GM23248 (cell line): Measurements from ENCODE around the gene VTCN1. TPM values are rescaled to one million over a fixed set of nuclear protein-coding genes. Genes with fewer than 3 reads are reported as not detected.

Experiments used
- DNase-seq: peaks from one replicate; pipeline ENCODE4 v3.0.0-alpha.2; 2015
- H2AFZ ChIP-seq: fragments of 200-600 bp; sonication (generic); 2 replicates; pipeline ENCODE4 v1.6.1; 2016; ENCODE audit warnings: antibody characterized with exemption
- H3F3A ChIP-seq: fragments of 200-600 bp; sonication (generic); 2 replicates; pipeline ENCODE4 v1.6.1; 2016; ENCODE audit warnings: mild to moderate bottlenecking, antibody characterized with exemption, mixed run types; ENCODE audit not compliant: insufficient read depth
- H3K27ac ChIP-seq: fragments of 200-600 bp; sonication (generic); 2 replicates; pipeline ENCODE4 v1.5.1; 2016; ENCODE audit warnings: mild to moderate bottlenecking
- H3K27me3 ChIP-seq: fragments of 200-600 bp; sonication (generic); replicated peaks from 2 replicates; pipeline ENCODE4 v1.6.1; 2016; ENCODE audit warnings: mild to moderate bottlenecking; ENCODE audit not compliant: insufficient read depth
- H3K36me3 ChIP-seq: fragments of 200-600 bp; sonication (generic); 2 replicates; pipeline ENCODE4 v1.6.1; 2016; ENCODE audit warnings: low read depth, mild to moderate bottlenecking
- H3K4me1 ChIP-seq: fragments of 200-600 bp; sonication (generic); 2 replicates; pipeline ENCODE4 v1.6.1; 2016; ENCODE audit warnings: mild to moderate bottlenecking; ENCODE audit not compliant: insufficient read depth
- H3K4me2 ChIP-seq: fragments of 200-600 bp; sonication (generic); one replicate; pipeline ENCODE4 v1.6.1; 2016; ENCODE audit warnings: mild to moderate bottlenecking; ENCODE audit not compliant: unreplicated experiment
- H3K4me3 ChIP-seq: fragments of 200-600 bp; sonication (generic); 2 replicates; pipeline ENCODE4 v1.5.1; 2016; ENCODE audit warnings: mild to moderate bottlenecking
- H3K79me2 ChIP-seq: fragments of 200-600 bp; sonication (generic); 2 replicates; pipeline ENCODE4 v1.6.1; 2016; ENCODE audit warnings: mild to moderate bottlenecking; ENCODE audit not compliant: insufficient read depth
- H3K9ac ChIP-seq: fragments of 200-600 bp; sonication (generic); 2 replicates; pipeline ENCODE4 v1.6.1; 2016; ENCODE audit warnings: mild to moderate bottlenecking
- H3K9me2 ChIP-seq: fragments of 200-600 bp; sonication (generic); 2 replicates; pipeline ENCODE4 v1.6.1; 2016; ENCODE audit warnings: mixed run types, mild to moderate bottlenecking, moderate library complexity; ENCODE audit not compliant: insufficient read depth
- H3K9me3 ChIP-seq: fragments of 200-600 bp; sonication (generic); one replicate; pipeline ENCODE4 v1.6.1; 2017; ENCODE audit warnings: low read depth
- H4K20me1 ChIP-seq: fragments of 200-600 bp; sonication (generic); 2 replicates; pipeline ENCODE4 v1.6.0; 2016; ENCODE audit not compliant: insufficient read depth
- EZH2 ChIP-seq: fragments of 200-600 bp; sonication (generic); IDR thresholded peaks from 2 replicates; pipeline ENCODE4 v1.6.1; 2018; ENCODE audit warnings: antibody characterized with exemption, mild to moderate bottlenecking; ENCODE audit not compliant: insufficient read depth, poor library complexity, severe bottlenecking
- EZH2phosphoT487 ChIP-seq: fragments of 200-600 bp; sonication (generic); IDR thresholded peaks from 2 replicates; pipeline ENCODE4 v1.6.1; 2018; ENCODE audit warnings: antibody characterized with exemption, moderate library complexity, mild to moderate bottlenecking, low read depth; ENCODE audit not compliant: insufficient read depth
- WGBS, 2 experiments: methylation state at CpG; one replicate each; pipeline ENCODE4 v1.1.6; 2015 to 2017; ENCODE audit warnings: low lambda C conversion rate in 2 of 2, low coverage in 1 of 2; ENCODE audit errors: missing lambda C conversion rate in 2 of 2; 5-methylcytosine and 5-hydroxymethylcytosine counted together
- in situ Hi-C: fragments of 300-500 bp; cut with MboI; formaldehyde crosslinking; loops from 2 replicates; pipeline ENCODE4 v1.15.0; 2020
- polyA plus RNA-seq: library from polyadenylated mRNA; unstranded; fragments of >200 nt; fragmentation: Nextera tagmentation; extraction: Ambion mirVana; gene quantifications from 2 replicates; pipeline ENCODE4 v1.2.1, GENCODE V29; 2016
- total RNA-seq: library from RNA; depleted of rRNA; stranded (reverse); fragments of >200 nt; shearing (Covaris generic); gene quantifications from 2 replicates; pipeline ENCODE4 v1.2.3, GENCODE V29; 2014

The VTCN1 gene
- total and polyA plus RNA-seq, 2 experiments from 2014 or later = not detected

DNA sequence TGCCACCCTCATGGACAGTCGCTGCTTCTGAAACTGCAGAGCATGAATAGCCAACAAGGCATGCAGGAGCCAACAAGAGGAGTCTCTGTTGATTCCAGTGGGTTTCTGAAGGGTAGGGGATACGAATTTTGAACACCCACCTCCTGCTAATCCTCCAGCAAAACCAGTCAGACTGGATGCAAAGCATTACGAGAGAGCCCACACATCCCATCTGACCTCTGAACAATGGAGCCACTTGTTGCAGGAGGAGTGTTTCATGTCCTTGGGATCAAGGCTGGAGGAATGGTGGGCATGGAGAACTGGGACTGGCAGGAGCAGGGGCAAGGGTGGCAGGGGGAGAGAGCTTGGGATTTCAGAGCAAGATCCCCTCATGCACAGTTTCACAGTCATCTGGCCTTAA lies 1.6 kb downstream of the VTCN1 start:
- DNase-seq = no peak
- Histone ChIP-seq H3K4me2 (no peak overlapping the region), H3K27ac (no peak overlapping the region), H3K36me3 (no peaks in the 10 kb centered on the region), H3K4me1 (no peaks in the 10 kb centered on the region), H3K9me2 (no peaks in the 10 kb centered on the region), H2AFZ (no peak overlapping the region), H3K9me3 (no peaks in the 10 kb centered on the region), H3F3A (no peaks in the 10 kb centered on the region), H3K9ac (no peak overlapping the region), H3K79me2 (no peaks in the 10 kb centered on the region), H3K4me3 (no peak overlapping the region), H4K20me1 (no peaks in the 10 kb centered on the region), H3K27me3 (peaks cover 30% of the 10 kb centered on the region)
- TF ChIP-seq EZH2 = no peak
- no peak for TF ChIP-seq EZH2phosphoT487
- 31 to 32% methylated on average over 3 of the region's 3 CpGs for WGBS, 2 experiments
- in situ Hi-C loops = no loop called here

DNA sequence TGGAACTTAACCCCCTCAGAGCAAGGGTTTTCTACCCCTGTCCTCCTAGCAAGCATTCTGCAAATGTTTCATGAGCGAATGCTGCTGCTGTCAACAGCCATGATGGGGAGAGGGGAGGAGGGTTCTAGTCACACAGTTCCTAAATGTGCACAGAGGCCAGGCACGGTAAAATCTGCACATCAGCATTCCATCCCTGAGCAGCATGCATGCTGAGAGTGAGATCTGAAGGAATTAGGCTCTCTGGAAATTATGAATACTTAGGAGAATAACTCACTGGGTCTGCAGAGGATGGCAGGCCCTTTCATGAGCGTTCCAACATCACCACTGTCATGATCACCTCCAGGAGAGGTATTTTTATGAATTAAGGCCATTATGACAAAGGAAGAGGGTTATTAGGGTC lies 2.1 kb downstream of the VTCN1 start:
- no peak for DNase-seq
- Histone ChIP-seq H3K4me2 (no peak overlapping the region), H3K79me2 (no peaks in the 10 kb centered on the region), H3K4me3 (no peak overlapping the region), H3K9ac (no peak overlapping the region), H3F3A (no peaks in the 10 kb centered on the region), H3K9me3 (no peaks in the 10 kb centered on the region), H2AFZ (no peak overlapping the region), H3K9me2 (no peaks in the 10 kb centered on the region), H3K4me1 (no peaks in the 10 kb centered on the region), H3K27me3 (peaks cover 35% of the 10 kb centered on the region), H4K20me1 (no peaks in the 10 kb centered on the region), H3K36me3 (no peaks in the 10 kb centered on the region), H3K27ac (no peak overlapping the region)
- in situ Hi-C loops = no loop called here
- 38 to 44% methylated on average over 3 of the region's 3 CpGs for WGBS, 2 experiments
- no peak for TF ChIP-seq EZH2phosphoT487
- TF ChIP-seq EZH2 = no peak

GRCh38 chr1:117205368-117205767 lies 5.4 kb downstream of the VTCN1 start:
- H3K79me2 ChIP-seq = no peaks in the 10 kb centered on the region
- H3K9me3 ChIP-seq = no peaks in the 10 kb centered on the region
- no peaks in the 10 kb centered on the region for H3K9me2 ChIP-seq
- peak; percentile 31 for DNase-seq
- H3K36me3 ChIP-seq = no peaks in the 10 kb centered on the region
- no peak overlapping the region for H2AFZ ChIP-seq
- no peak overlapping the region for H3K9ac ChIP-seq
- TF ChIP-seq EZH2 (no peak), EZH2phosphoT487 (no peak)
- H4K20me1 ChIP-seq = no peaks in the 10 kb centered on the region
- H3K4me1 ChIP-seq = no peaks in the 10 kb centered on the region
- peaks cover 55% of the 10 kb centered on the region for H3K27me3 ChIP-seq
- H3K4me2 ChIP-seq = no peak overlapping the region
- no peak overlapping the region for H3K4me3 ChIP-seq
- H3K27ac ChIP-seq = no peak overlapping the region
- H3F3A ChIP-seq = no peaks in the 10 kb centered on the region
- 32 to 44% methylated on average over 2 of the region's 2 CpGs for WGBS, 2 experiments
- in situ Hi-C loops = no loop called here

DNA sequence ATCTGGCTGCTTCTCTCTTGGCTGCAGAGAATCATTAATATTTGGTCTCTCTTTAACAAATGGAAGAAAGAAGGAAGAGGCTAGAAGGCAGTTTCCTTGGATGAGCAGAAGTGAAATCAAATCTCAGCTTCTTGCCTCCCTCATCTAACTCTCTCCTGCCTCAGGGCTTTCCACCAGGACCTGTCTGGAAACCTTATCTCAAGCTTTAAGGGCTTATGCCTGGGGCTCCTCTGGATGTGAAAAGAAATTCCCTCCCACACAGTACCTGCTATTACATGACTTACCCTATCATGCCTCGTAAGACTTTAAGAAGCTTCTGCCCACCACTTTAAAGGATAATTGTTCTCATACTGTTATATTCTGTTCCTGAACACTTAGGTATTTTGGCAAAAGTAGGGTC lies 8.9 kb downstream of the VTCN1 start:
- Histone ChIP-seq H4K20me1 (no peaks in the 10 kb centered on the region), H3K9ac (no peak overlapping the region), H3K4me2 (no peak overlapping the region), H3K27me3 (peaks cover 48% of the 10 kb centered on the region), H3K27ac (no peak overlapping the region), H3F3A (no peaks in the 10 kb centered on the region), H3K79me2 (no peaks in the 10 kb centered on the region), H3K4me3 (no peak overlapping the region), H2AFZ (no peak overlapping the region), H3K4me1 (no peaks in the 10 kb centered on the region), H3K9me3 (no peaks in the 10 kb centered on the region), H3K36me3 (no peaks in the 10 kb centered on the region), H3K9me2 (no peaks in the 10 kb centered on the region)
- no peak for DNase-seq
- WGBS, 2 experiments = 5 to 20% methylated on average over 1 of the region's 1 CpG
- in situ Hi-C loops = no loop called here
- TF ChIP-seq EZH2phosphoT487 (no peak), EZH2 (no peak)

DNA sequence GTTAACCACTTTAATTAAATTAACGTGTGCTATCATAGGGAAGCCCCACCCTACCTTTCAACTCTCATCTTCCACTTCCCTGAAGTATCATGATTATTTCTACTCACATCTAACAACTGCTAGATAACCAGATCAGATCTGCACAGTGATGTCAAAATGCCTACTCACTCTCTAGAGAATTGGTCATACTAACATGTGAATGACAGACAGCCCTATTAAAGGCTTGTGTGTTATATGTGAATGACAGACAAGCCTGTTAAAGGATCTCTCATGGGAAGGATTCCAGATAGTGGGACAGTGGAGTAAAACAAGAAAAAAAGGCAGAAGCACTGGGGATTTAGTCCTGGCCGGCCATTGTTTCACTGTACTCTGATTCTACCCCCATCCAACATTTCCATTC lies 12.6 kb downstream of the VTCN1 start:
- Histone ChIP-seq H3K9me2 (no peaks in the 10 kb centered on the region), H3K27me3 (peaks cover 39% of the 10 kb centered on the region), H3F3A (no peaks in the 10 kb centered on the region), H3K36me3 (no peaks in the 10 kb centered on the region), H2AFZ (no peak overlapping the region), H3K79me2 (no peaks in the 10 kb centered on the region), H3K9ac (no peak overlapping the region), H3K4me3 (no peak overlapping the region), H3K27ac (no peak overlapping the region), H4K20me1 (no peaks in the 10 kb centered on the region), H3K4me1 (no peaks in the 10 kb centered on the region), H3K9me3 (no peaks in the 10 kb centered on the region), H3K4me2 (no peak overlapping the region)
- TF ChIP-seq EZH2 (no peak), EZH2phosphoT487 (no peak)
- in situ Hi-C loops = no loop called here
- 30 to 31% methylated on average over 2 of the region's 2 CpGs for WGBS, 2 experiments
- no peak for DNase-seq
